Measurements from ENCODE around the gene PIK3C2B. TPM values are rescaled to one million over a fixed set of nuclear protein-coding genes. Genes with fewer than 3 reads are reported as not detected.

Gene PIK3C2B
- total and polyA plus RNA-seq, 2 donors from 2014 or later: 2.5 to 36.4 TPM

DNA sequence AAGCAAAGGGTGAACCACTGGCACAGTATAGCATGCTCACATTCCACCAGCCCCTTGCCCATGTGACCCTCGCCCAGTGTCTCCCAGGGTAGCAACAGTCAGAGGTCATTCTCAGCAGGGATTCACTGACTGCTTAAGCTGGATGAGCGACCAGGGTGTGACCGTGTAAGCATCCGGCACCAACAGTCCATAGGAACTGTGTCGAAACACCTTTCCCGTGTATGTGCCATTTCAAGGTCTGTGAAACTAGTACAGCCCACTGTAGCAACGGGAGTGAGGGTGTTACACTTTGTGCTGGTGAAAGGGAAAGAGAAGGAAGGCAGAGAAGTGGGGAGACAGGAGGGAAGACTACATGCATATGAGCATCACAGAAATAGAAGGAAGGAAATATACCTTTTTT is 10.8 kb downstream of the PIK3C2B start:
- TF ChIP-seq, protein P1, sequence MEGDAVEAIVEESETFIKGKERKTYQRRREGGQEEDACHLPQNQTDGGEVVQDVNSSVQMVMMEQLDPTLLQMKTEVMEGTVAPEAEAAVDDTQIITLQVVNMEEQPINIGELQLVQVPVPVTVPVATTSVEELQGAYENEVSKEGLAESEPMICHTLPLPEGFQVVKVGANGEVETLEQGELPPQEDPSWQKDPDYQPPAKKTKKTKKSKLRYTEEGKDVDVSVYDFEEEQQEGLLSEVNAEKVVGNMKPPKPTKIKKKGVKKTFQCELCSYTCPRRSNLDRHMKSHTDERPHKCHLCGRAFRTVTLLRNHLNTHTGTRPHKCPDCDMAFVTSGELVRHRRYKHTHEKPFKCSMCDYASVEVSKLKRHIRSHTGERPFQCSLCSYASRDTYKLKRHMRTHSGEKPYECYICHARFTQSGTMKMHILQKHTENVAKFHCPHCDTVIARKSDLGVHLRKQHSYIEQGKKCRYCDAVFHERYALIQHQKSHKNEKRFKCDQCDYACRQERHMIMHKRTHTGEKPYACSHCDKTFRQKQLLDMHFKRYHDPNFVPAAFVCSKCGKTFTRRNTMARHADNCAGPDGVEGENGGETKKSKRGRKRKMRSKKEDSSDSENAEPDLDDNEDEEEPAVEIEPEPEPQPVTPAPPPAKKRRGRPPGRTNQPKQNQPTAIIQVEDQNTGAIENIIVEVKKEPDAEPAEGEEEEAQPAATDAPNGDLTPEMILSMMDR (IDR thresholded peaks at IDR 0.05; ENCODE audit: borderline replicate concordance, extremely low read depth, insufficient read depth): no peak
- Histone ChIP-seq H3K4me1 (ENCODE audit: control insufficient read depth in 2 of 3, insufficient read depth in 2 of 3, low read depth in 1 of 3, low read length in 3 of 3) (peaks cover 0 to 35% (median 19%) of the 10 kb centered on the region in 3 donors), H3K27ac (ENCODE audit: low read depth in 2 of 2, low read length in 2 of 2) (no peak overlapping the region)

DNA sequence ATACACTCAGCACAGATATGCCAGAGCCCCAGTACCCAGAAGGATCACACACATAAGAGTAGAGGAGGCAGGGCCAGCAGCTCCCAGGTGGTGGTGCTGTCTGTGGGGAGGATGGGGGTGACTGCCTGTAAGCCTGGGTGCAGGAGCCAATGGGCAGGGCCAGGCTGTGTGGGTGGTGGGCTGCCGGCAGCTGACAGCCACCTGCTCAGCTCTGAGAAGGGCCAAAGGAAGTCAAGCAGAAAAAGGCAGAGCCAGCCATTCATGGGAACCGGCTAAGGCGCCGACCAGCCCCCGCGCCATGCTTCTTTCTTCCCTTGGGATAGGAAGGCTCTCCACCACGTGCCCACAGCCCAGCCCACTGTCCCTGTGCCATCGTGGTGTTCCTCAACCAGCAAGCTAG is 14.1 kb downstream of the PIK3C2B start:
- Histone ChIP-seq H3K4me1 (ENCODE audit: control insufficient read depth in 2 of 3, insufficient read depth in 2 of 3, low read depth in 1 of 3, low read length in 3 of 3) (peaks cover 0 to 55% (median 30%) of the 10 kb centered on the region in 3 donors), H3K36me3 (ENCODE audit: control insufficient read depth in 2 of 3, insufficient read depth in 3 of 3, low read length in 3 of 3) (no peaks in the 10 kb centered on the region), H3K9ac (ENCODE audit: low read length in 3 of 3) (no peak overlapping the region), H3K9me3 (ENCODE audit: control insufficient read depth in 2 of 3, insufficient read depth in 1 of 3, low read length in 3 of 3) (no peaks in the 10 kb centered on the region), H3K27ac (ENCODE audit: low read depth in 2 of 2, low read length in 2 of 2) (peak overlapping the region in 1 of 2 donors; percentile 2), H3K4me3 (ENCODE audit: low read length in 3 of 3) (no peak overlapping the region), H3K27me3 (ENCODE audit: control insufficient read depth, insufficient read depth, low read length) (no peaks in the 10 kb centered on the region)
- FAIRE-seq: no peak
- intact Hi-C loops (cut with DNase I): no loop called here
- TF ChIP-seq, protein P1 (IDR thresholded peaks at IDR 0.05; ENCODE audit: borderline replicate concordance, extremely low read depth, insufficient read depth): no peak
- peak in 4 of 5 donors; percentile 84 to 90 (median 86) for DNase-seq

More for the DNA sequence above, 10.8 kb downstream of the PIK3C2B start:
- H3K9ac ChIP-seq (ENCODE audit: low read length in 3 of 3): no peak overlapping the region
- H3K36me3 ChIP-seq (ENCODE audit: control insufficient read depth in 2 of 3, insufficient read depth in 3 of 3, low read length in 3 of 3): no peaks in the 10 kb centered on the region
- no peak overlapping the region for H3K4me3 ChIP-seq (ENCODE audit: low read length in 3 of 3)
- DNase-seq (peak in 1 of 5 donors; percentile 39), FAIRE-seq (no peak)
- intact Hi-C loops (cut with DNase I): no loop called here
- H3K27me3 ChIP-seq (ENCODE audit: control insufficient read depth, insufficient read depth, low read length): no peaks in the 10 kb centered on the region
- H3K9me3 ChIP-seq (ENCODE audit: control insufficient read depth in 2 of 3, insufficient read depth in 1 of 3, low read length in 3 of 3): no peaks in the 10 kb centered on the region

DNA sequence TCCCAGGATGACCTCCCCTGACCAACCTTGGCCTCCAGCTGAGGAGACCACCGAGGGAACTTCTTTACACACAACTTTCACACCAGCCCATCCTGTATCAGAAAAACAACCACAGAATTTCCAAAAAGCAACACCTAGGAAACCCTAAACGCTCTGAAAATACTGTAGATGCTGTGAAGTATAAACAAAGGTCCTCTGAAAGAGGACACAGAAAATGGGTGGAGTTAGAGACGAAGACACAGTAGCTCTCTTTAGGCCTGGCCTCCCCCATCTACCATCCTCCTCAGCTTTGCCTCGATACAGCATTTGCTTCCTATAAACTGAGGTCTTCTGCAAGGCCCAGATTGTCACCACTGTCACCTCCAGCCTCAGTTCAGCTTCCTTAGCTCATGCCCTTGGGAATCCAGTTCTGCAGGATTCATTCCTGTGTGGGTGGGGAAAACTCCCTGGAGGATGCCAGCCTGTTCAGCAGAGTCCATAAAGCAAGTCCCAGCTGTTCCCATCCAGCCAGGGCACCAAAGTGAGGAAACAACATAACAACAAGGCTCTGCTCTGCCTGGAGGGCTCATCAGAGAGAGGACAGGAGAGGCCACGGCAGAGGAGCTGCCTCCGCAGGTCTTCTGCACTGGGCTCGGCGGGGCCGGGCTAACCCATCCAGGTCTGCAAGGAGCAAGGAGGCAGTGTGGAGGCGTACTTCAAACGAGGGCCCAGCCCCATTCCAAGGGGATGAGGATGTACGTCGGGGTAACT is 15.0 kb downstream of the PIK3C2B start:
- H3K27me3 ChIP-seq (ENCODE audit: control insufficient read depth, insufficient read depth, low read length): no peaks in the 10 kb centered on the region
- no peak overlapping the region for H3K4me3 ChIP-seq (ENCODE audit: low read length in 3 of 3)
- FAIRE-seq (no peak), DNase-seq (peak in 2 of 5 donors; percentile 35 to 51)
- H3K36me3 ChIP-seq (ENCODE audit: control insufficient read depth in 2 of 3, insufficient read depth in 3 of 3, low read length in 3 of 3): no peaks in the 10 kb centered on the region
- H3K9me3 ChIP-seq (ENCODE audit: control insufficient read depth in 2 of 3, insufficient read depth in 1 of 3, low read length in 3 of 3): no peaks in the 10 kb centered on the region
- intact Hi-C loops (cut with DNase I): no loop called here
- H3K27ac ChIP-seq (ENCODE audit: low read depth in 2 of 2, low read length in 2 of 2): peak overlapping the region in 1 of 2 donors; percentile 28
- TF ChIP-seq, protein P1 (IDR thresholded peaks at IDR 0.05; ENCODE audit: borderline replicate concordance, extremely low read depth, insufficient read depth): no peak
- peaks cover 0 to 57% (median 30%) of the 10 kb centered on the region in 3 donors for H3K4me1 ChIP-seq (ENCODE audit: control insufficient read depth in 2 of 3, insufficient read depth in 2 of 3, low read depth in 1 of 3, low read length in 3 of 3)
- no peak overlapping the region for H3K9ac ChIP-seq (ENCODE audit: low read length in 3 of 3)
